K562 (cell line): ENCODE data around the gene PPAN. TPM values are rescaled to one million over a fixed set of nuclear protein-coding genes. Genes with fewer than 3 reads are reported as not detected.
A peak's percentile ranks its signal among the peaks of the same experiment; 100 is the strongest.

Experiments used
- BRD9 ChIP-seq: fragments of 450-650 bp; IDR thresholded peaks from 2 replicates; pipeline ENCODE4 v1.6.1; 2018; ENCODE audit warnings: low read depth; ENCODE audit not compliant: partially characterized antibody
- DIDO1 ChIP-seq: fragments of 450-650 bp; IDR thresholded peaks from 2 replicates; pipeline ENCODE4 v1.6.1; 2016; ENCODE audit warnings: low read depth, missing biosample characterization, missing genetic modification characterization
- HBP1 ChIP-seq: fragments of 450-650 bp; formaldehyde crosslinking; IDR thresholded peaks from 2 replicates; pipeline ENCODE4 v1.4.0; 2022; ENCODE audit warnings: missing genetic modification characterization
- MGA ChIP-seq: fragments of 450-650 bp; IDR thresholded peaks from 2 replicates; pipeline ENCODE4 v1.6.1; 2016; ENCODE audit warnings: mild to moderate bottlenecking, moderate library complexity
- MYC ChIP-seq, 2 experiments: fragments of 250-450 bp in 1 of 2; sonication (Bioruptor Pico) in 1 of 2; IDR thresholded peaks; 2 replicates each; pipeline versions ENCODE4 v1.5.1 to v1.6.1; 2012 to 2021; ENCODE audit warnings: low read depth in 2 of 2, borderline replicate concordance in 1 of 2, improper control_type of control experiment in 1 of 2, low read length in 1 of 2, mild to moderate bottlenecking in 1 of 2, moderate library complexity in 1 of 2
- RERE ChIP-seq: sonication (generic); formaldehyde crosslinking; IDR thresholded peaks from 2 replicates; pipeline ENCODE4 v1.8.0; 2023; ENCODE audit warnings: missing genetic modification reagents, mild to moderate bottlenecking, borderline replicate concordance
- SMARCA4 ChIP-seq: fragments of 450-650 bp; IDR thresholded peaks from 2 replicates; pipeline ENCODE4 v1.6.1; 2016
- polyA plus RNA-seq, 8 experiments: library from polyadenylated mRNA; depleted of rRNA in 4 of 8; stranded (reverse) in 5 of 8; unstranded in 3 of 8; fragments of >200 nt; fragmentation: Nextera tagmentation in 2 of 8; fragmentation: Illumina TruSeq in 1 of 8; extraction: Ambion mirVana in 2 of 8; extraction: Trizol in 1 of 8; gene quantifications; 2 replicates each; pipeline versions ENCODE4 v1.2.1 to v1.2.3, GENCODE V29; 2011 to 2014; ENCODE audit warnings: inconsistent platforms in 1 of 8, missing spikeins in 1 of 8
- total RNA-seq, 7 experiments: library from RNA; depleted of rRNA in 6 of 7; stranded (reverse); fragments of >200 nt in 6 of 7; fragmentation: Illumina TruSeq in 2 of 7; extraction: Trizol in 2 of 7; gene quantifications; 2 replicates each; pipeline versions ENCODE4 v1.2.1 to v1.2.3, GENCODE V29; 2011 to 2021; ENCODE audit warnings: low replicate concordance in 1 of 7

PPAN gene
- total and polyA plus RNA-seq, 9 of the 15 experiments (the other 6 are each of a cell fraction or from before 2014, with no cell fraction given): 2.2 to 129 (median 59.1) TPM

GRCh38 chr19:10106100-10106936 lies at the start of gene PPAN (continued):
- TF ChIP-seq MGA: no peak
- no peak for TF ChIP-seq DIDO1 (tag)
- TF ChIP-seq RERE: no peak
- no peak for TF ChIP-seq SMARCA4
- no peak for TF ChIP-seq HBP1
- no peak for TF ChIP-seq BRD9
- peak; percentile 100 for TF ChIP-seq MYC (IDR thresholded peaks at IDR 0.05; ENCODE audit: low read depth, low read length)
- peak; percentile 100 for TF ChIP-seq MYC (CRISPR knock-in tag; IDR thresholded peaks at IDR 0.05; ENCODE audit: borderline replicate concordance, low read depth)
